ENCODE measurements around the gene SNX10.

SNX10 gene

DNA sequence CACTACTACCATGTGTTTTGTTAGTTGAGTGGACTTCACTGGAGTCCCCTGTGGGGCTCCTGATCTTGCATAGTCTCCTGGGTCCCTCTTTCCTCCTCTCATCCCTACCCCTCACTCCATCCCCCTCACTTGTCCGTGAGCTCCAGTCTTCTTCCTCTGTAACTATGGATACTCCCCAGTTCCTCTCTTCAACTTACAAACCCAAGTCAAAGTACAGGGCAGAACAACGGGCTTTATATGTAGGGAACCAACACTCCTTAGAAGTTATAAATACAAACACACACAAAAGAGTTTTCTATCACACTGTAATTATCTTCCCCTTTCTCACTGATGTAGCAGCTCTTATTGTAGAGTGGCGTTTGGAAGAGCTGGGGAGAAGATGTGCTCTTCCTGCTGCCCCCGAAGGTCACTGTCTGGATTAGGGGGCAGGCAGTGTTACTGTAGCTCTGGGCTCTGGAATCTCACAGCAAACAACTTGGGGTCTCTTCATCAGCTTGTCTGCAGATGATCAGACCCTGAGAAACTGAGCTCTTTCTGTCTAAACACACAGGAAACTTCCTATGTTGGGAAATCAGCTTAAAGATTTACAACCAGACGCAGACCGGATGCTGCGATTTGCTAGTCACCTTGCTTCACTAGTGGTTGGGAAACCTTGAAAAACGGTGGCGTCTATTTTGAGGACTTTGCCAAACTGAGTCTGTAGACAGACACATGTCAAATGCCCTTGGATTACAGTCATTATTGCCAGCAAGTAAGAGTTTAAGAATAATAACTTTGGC, 13.6 kb downstream of the SNX10 start:
- DNase-seq, result no peak

DNA sequence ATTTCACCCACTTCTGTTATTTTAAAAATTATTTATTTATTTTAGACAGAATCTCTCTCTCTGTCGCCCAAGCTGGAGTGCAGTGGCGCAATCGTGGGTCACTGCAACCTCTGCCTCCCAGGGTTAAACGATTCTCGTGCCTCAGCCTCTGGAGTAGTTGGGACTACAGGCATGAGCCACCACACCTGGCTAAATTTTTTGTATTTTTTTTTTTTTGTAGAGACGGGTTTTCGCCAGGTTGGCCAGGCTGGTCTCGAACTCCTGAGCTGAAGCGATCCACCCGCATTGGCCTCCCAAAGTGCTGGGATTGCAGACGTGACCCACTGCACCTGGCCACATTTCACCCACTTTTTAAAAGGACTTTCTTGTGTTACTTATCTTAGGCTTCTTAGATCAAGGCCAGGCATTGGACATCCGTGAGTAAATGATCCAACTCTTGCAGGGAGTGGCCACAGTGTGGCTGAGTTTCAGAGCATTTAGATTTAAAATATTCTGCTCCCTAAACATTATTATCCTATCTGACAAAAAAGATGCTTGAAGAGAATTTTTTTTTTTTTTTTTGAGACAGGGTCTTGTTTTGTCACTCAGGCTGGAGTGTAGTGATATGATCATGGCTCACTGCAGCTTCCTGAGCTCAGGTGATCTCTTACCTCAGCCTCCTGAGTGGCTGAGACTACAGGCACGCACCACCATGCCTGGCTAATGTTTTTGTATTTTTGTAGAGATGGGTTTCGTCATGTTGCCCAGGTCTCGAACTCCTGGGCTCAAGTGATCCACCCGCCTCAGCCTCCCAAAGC, 14.4 kb downstream of the SNX10 start:
- DNase-seq, result no peak

- DNase-seq, result no peak
Measured at GRCh38 chr7:26306790-26307189, 15.1 kb downstream of the SNX10 start.

GRCh38 chr7:26307226-26307625, 15.6 kb downstream of the SNX10 start:
- no peak for DNase-seq

- DNase-seq, result no peak
Measured at GRCh38 chr7:26307791-26308190, 16.1 kb downstream of the SNX10 start.

DNA sequence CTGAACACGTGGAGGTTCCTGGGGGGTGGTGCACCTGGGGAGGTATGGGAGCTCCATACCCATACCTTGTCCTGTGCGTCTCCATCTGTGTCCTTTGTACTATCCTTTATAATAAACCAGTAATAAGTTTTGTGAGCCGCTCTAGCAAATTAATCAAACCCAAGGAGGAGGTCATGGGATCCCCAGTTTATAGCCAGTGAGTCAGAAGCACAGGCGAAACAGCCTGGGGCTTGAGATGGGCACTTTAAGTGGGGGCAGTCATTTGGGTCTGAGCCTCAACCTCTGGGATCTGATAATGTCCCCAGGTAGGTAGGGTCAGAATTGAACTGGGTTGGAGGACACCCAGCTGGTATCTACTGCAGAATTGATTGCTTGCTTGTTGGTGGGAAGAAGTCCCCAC, 16.9 kb downstream of the SNX10 start:
- no peak for DNase-seq

GRCh38 chr7:26309089-26309488, 17.4 kb downstream of the SNX10 start:
- no peak for DNase-seq

GRCh38 chr7:26311798-26312197, 20.1 kb downstream of the SNX10 start:
- DNase-seq, result no peak

DNA sequence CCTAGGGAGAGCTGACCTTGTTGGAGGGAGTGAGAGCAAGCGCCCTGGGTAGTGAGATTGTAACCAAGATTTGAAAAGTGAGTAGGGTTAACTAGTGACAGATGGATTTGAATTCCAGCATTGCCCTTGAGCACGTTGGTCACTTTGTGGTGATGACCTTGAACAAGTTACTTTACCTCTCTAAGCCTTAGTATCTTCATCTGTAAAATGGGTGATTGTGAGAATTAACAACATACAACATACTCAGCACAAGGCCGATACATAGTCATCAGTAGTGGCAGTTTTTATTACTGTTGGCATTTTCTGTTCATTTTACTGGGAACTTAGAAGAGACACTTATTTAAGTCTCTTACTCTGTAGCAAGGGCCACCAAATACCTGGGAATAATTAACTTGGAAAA, 25.5 kb downstream of the SNX10 start:
- DNase-seq, result no peak

DNA sequence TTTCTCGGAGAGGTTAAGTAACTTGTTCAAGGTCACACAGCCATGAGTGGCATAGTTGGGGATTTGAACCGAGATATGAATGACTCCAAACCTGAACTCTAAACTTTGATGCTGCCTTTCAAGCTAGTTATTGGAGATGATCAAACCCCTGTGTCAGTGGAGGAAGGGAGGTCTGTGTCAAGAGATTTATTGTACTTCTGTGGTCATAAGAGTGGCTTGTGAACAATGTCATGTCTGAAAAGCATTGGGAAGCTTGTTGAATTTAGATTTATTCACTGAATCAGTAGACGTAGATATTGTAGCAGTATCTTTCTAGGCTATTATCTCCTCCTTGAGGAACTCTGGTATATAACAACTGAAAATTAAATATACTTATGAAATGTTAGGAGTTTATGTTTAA, 27.3 kb downstream of the SNX10 start:
- DNase-seq, result no peak

GRCh38 chr7:26319636-26320035, 28.0 kb downstream of the SNX10 start:
- no peak for DNase-seq

- no peak for DNase-seq
Measured at GRCh38 chr7:26320878-26321277, 29.2 kb downstream of the SNX10 start.

GRCh38 chr7:26321435-26321834, 29.8 kb downstream of the SNX10 start:
- DNase-seq, result no peak

GRCh38 chr7:26326211-26326610, 34.5 kb downstream of the SNX10 start:
- no peak for DNase-seq

DNA sequence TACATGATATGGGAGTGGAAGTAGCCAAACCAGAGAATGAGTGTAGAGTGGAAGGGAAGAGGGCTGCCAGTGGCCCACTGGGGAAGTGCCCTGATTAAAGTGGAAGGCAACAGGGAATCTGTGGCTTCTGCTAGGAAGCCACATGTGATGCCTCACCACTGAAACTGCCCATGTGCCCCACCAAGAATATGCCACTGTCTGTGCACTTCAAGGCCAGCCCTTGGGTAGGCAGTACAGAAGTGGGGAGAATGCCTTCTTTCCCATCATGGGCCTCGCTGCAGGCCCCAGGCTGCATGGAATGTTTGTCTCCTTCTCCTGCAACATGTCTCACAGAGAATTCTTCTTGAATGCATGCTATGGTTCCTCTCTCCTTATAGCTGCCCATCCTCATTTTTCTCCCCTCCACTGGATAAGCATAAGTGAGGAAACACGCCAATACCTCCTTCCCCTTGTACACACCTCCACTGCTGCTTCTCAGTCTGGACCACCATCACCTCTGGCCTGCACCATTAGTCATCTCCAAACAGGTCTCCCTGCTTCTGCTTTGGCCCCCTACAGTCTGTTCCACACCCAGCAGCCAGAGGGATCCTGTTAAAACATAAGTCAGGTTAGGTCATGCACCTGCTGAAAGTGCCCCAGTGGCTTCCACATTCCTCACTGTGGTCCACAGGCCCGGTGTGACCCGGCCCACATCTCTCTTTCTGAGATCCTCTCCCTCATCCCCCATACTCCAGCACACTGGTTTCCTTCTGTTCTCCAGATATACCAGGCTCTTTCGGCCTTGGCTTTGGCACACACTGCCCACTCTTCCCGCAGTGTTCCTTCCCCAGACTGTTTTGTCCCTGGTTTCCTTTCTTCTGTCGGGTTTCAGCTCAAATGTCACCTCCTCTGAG, 37.1 kb downstream of the SNX10 start:
- DNase-seq, result no peak

DNA sequence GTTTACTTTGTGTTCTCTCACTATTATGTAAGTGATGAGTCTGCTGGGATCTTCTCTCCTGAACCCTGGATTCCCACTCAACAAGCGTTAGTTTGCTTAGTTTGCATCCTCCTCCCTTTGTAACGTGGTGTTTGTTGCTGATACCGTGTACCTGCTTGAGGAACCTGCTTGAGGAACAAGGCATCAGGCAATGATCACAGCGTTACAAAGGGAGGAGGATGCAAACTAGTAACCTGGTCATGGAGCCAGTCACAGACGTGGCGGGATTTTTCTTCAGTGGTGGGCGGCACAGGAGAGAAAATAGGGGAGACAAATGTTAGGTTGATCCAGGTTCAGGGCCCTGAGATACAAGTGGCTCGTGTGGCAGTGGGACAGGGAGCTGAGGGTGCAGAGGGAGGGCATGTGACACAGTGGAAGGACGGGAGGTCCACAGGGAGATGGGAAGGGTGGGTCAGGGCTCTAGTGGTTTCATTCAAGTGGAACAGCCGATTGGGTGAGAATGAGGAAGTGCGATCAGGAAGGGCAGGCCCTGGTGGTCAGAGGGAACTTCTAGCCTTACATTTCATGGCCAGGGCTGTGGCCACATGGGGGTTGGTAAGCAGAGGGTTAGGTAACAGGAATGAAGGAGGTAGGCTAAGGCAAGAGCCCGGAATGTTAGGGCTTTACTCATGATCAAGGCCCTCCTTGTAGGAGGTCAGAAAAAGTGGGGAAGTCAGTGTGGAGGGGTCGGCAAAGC, 38.0 kb downstream of the SNX10 start:
- no peak for DNase-seq

- DNase-seq, result no peak
Measured at GRCh38 chr7:26331113-26331512, 39.5 kb downstream of the SNX10 start.

DNA sequence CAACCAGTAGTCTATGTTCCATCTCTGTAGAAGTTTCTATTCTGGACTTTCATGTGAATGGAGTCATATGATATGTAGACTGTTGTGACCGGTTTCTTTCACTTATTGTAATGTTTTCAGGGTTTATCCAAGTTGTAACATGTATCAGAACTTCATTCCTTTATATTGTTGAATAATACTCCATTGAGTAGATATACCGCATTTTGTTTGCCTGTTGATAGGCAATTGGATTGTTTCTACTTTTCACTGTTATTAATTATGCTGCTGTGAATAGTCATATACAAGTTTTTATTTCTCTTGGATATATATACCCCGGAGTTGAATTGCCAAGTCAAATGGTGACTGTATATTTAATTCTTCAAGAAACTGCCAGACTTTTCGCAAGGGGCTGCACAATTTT, 40.1 kb downstream of the SNX10 start:
- no peak for DNase-seq

GRCh38 chr7:26332698-26333097, 41.0 kb downstream of the SNX10 start:
- DNase-seq, result no peak

GRCh38 chr7:26334166-26334859, 42.7 kb downstream of the SNX10 start:
- DNase-seq, result no peak

GRCh38 chr7:26337232-26337865, 45.7 kb downstream of the SNX10 start:
- DNase-seq, result no peak
